ENCODE measurements around the gene GBA2. TPM values are rescaled to one million over a fixed set of nuclear protein-coding genes. Genes with fewer than 3 reads are reported as not detected.

The GBA2 gene
- total and polyA plus RNA-seq, 2 donors (not counting 3 experiments of a cell fraction or from before 2014, with no cell fraction given) = 110 to 158 TPM

GRCh38 chr9:35753466-35753865 lies 4.4 kb upstream of the GBA2 start:
- Histone ChIP-seq H3K9me1 (replicated peaks; ENCODE audit: control insufficient read depth, extremely low read depth, insufficient read depth, low read length) (no peaks in the 10 kb centered on the region), H3K79me2 (ENCODE audit: control insufficient read depth, insufficient read depth, low read length) (peaks cover 10% of the 10 kb centered on the region), H3K4me3 (replicated peaks in 1 of 3; ENCODE audit: insufficient read depth in 1 of 3, low read depth in 1 of 3, low read length in 3 of 3) (no peak overlapping the region), H3K4me2 (ENCODE audit: insufficient read depth, low read length) (peak overlapping the region; percentile 18), H3K27ac (ENCODE audit: insufficient read depth, low read depth, low read length) (peak overlapping the region; percentile 97), H3K4me1 (ENCODE audit: control insufficient read depth, extremely low read depth, insufficient read depth, low read length) (peaks cover 84% of the 10 kb centered on the region), H3K9ac (replicated peaks; ENCODE audit: extremely low read depth, insufficient read depth, low read length) (no peak overlapping the region), H3K36me3 (ENCODE audit: control insufficient read depth in 2 of 2, extremely low read depth in 1 of 2, insufficient read depth in 2 of 2, low read length in 2 of 2) (peaks cover 0 to 2% of the 10 kb centered on the region in 2 experiments), H3K9me3 (replicated peaks; ENCODE audit: control insufficient read depth, insufficient read depth, low read length) (no peaks in the 10 kb centered on the region), H3K27me3 (ENCODE audit: control insufficient read depth in 2 of 2, insufficient read depth in 2 of 2, low read length in 2 of 2) (no peaks in the 10 kb centered on the region), H2AFZ (ENCODE audit: low read depth, low read length) (no peak overlapping the region), H4K20me1 (replicated peaks; ENCODE audit: control insufficient read depth, extremely low read depth, insufficient read depth, low read length) (no peaks in the 10 kb centered on the region)
- DNase-seq (ENCODE audit: low read depth, low spot score) (no peak), FAIRE-seq (no peak)
- dilution Hi-C loops (cut with MboI; ENCODE audit: extremely low pct_ligation_motif_present, low sequenced_read_pairs) = no loop called here
- TF ChIP-seq POLR2A (IDR thresholded peaks at IDR 0.05; ENCODE audit: low read depth, low read length) (no peak), POLR2AphosphoS5 (IDR thresholded peaks at IDR 0.05; ENCODE audit: insufficient read depth, low read depth, low read length) (no peak), GATA2 (IDR thresholded peaks at IDR 0.05; ENCODE audit: insufficient read depth, insufficient read length, low read depth, low read length) (no peak), JUN (IDR thresholded peaks at IDR 0.05; ENCODE audit: borderline replicate concordance, insufficient read depth, insufficient read length, low read depth) (no peak)
- no TSS peak for BruUV-seq (replicated peaks)
- intact Hi-C loops (cut with micrococcal nuclease) = no loop called here
- ChIA-PET CTCF (interaction anchor here (0.8 to 3.5 kb wide), 11 partner anchors 9 to 96 kb away, joined by 3 to 24 read pairs (median 8); partner anchors contain the start of genes CCDC107, CREB3 and RMRP), POLR2A (no interaction called here)

- no peaks in the 10 kb centered on the region for H3K9me3 ChIP-seq (replicated peaks; ENCODE audit: control insufficient read depth, insufficient read depth, low read length)
- no TSS peak for BruUV-seq (replicated peaks)
- H3K27ac ChIP-seq (ENCODE audit: insufficient read depth, low read depth, low read length) = peak overlapping the region; percentile 84
- peak overlapping the region; percentile 62 for H3K4me2 ChIP-seq (ENCODE audit: insufficient read depth, low read length)
- H3K36me3 ChIP-seq (ENCODE audit: control insufficient read depth in 2 of 2, extremely low read depth in 1 of 2, insufficient read depth in 2 of 2, low read length in 2 of 2) = peaks cover 0 to 2% of the 10 kb centered on the region in 2 experiments
- TF ChIP-seq FOS (IDR thresholded peaks at IDR 0.05; ENCODE audit: borderline replicate concordance, insufficient read depth, low read length) (no peak), MAX (IDR thresholded peaks at IDR 0.05; ENCODE audit: insufficient read depth, insufficient read length) (no peak), POLR2A (IDR thresholded peaks at IDR 0.05; ENCODE audit: low read depth, low read length) (no peak), GATA2 (IDR thresholded peaks at IDR 0.05; ENCODE audit: insufficient read depth, insufficient read length, low read depth, low read length) (no peak)
- POLR2A ChIA-PET = no interaction called here
- peaks cover 72% of the 10 kb centered on the region for H3K4me1 ChIP-seq (ENCODE audit: control insufficient read depth, extremely low read depth, insufficient read depth, low read length)
- no peak for FAIRE-seq
- H2AFZ ChIP-seq (ENCODE audit: low read depth, low read length) = no peak overlapping the region
- CTCF ChIA-PET = interaction anchor here (0.7 to 7.2 kb wide), 7 partner anchors 14 to 92 kb away, joined by 3 to 86 read pairs (median 20); partner anchors contain the start of genes CCDC107, CREB3, RMRP and TLN1
- no peak for DNase-seq (ENCODE audit: low read depth, low spot score)
- peaks cover 43% of the 10 kb centered on the region for H3K79me2 ChIP-seq (ENCODE audit: control insufficient read depth, insufficient read depth, low read length)
- intact Hi-C loops (cut with micrococcal nuclease) = no loop called here
- H3K9ac ChIP-seq (replicated peaks; ENCODE audit: extremely low read depth, insufficient read depth, low read length) = peak overlapping the region; percentile 99
- no peak overlapping the region for H3K4me3 ChIP-seq (replicated peaks in 1 of 3; ENCODE audit: insufficient read depth in 1 of 3, low read depth in 1 of 3, low read length in 3 of 3)
- H3K9me1 ChIP-seq (replicated peaks; ENCODE audit: control insufficient read depth, extremely low read depth, insufficient read depth, low read length) = no peaks in the 10 kb centered on the region
- H4K20me1 ChIP-seq (replicated peaks; ENCODE audit: control insufficient read depth, extremely low read depth, insufficient read depth, low read length) = no peaks in the 10 kb centered on the region
- dilution Hi-C loops (cut with MboI; ENCODE audit: extremely low pct_ligation_motif_present, low sequenced_read_pairs) = no loop called here
- H3K27me3 ChIP-seq (ENCODE audit: control insufficient read depth in 2 of 2, insufficient read depth in 2 of 2, low read length in 2 of 2) = no peaks in the 10 kb centered on the region
These were observed 1.2 kb upstream of the GBA2 start for GRCh38 chr9:35750256-35750531.
